Activated effector memory CD4-positive, alpha-beta T cell treated with anti-CD3 and anti-CD28 coated beads, Interleukin-2, amount 50 U/mL, for 16 hours (primary cell): ENCODE results near the gene ZBTB47.

ENCODE experiments used
- DNase-seq: peaks from one replicate; pipeline ENCODE4 v3.0.0-alpha.2; 2020

The ZBTB47 gene

DNA sequence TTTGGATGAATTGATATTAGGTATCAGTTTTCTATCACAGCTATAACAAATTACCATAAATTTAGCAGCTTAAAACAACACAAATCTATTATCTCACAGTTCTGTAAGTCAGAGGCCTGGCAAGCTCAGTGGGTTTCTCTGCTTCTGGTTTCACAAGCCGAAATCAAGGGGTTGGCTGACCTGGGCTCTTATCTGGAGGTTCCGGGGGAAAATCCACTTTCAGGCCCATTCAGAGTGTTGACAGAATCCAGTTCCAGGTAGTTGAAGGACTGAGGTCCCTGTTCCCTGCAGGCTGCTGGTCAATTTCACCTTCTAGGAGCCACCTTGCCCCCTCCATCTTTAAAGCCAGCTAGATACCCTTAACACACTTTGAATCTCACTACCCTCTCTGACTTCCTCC lies 60.2 kb downstream of the ZBTB47 start:
- no peak for DNase-seq

DNA sequence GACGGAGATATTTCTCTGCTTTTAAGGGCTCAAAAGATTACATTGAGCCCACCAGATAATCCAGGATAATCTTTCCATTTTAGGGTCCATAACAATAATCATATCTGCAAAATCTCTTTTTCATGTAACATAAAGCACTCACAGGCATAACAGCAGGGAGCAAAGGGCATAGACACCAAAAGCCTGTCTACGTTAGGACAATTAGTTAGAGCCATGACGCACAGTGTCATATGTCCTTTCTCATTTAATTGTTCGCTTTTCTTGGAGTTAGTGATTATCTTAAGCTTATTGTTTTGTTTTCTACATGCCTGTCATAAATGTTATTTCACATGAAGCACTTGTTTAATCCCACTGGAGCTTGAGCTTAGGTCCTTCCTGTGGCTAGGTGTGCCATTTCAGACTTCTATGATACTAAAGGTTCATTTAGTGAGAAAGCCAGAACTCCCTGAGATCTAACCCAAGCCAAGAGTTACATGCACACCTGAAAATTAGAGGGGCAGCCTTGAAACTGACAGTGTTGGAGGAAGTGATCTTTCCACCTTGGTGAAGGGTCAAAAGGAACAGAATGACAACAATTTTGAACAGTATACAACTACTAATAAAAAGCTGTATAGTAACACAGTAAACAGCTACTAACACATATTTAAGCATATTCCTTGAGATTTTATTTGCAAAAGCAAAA lies 60.8 kb downstream of the ZBTB47 start:
- DNase-seq, result no peak
